ENCODE data around the gene OBSL1. TPM values are rescaled to one million over a fixed set of nuclear protein-coding genes. Genes with fewer than 3 reads are reported as not detected.

Gene OBSL1
- total RNA-seq, 1 donor from 2014 or later, result 122 TPM

DNA sequence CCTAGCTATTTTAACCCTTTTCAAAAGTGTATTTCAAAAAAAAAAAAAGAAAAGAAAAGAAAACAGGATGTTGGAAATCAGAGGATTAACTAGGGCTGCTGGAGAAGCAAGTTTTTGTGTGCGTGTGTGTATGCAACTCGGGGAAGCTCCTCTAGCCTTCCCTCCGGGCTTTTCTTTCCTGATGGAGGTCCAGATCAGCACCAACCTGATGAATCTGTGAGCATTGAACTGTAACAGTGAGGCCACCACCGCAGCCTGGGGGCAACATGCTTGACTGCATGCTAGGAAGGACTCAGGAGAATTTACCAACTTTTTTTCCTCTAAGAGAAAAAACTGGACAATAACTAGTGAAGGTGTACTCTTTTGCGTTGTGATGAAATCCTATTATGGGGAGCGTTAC lies 2.3 kb downstream of the OBSL1 start:
- H3K36me3 Mint-ChIP-seq (ENCODE audit: low read depth), result peaks cover 7% of the 10 kb centered on the region
- peaks cover 17% of the 10 kb centered on the region for H3K4me1 Mint-ChIP-seq
- H3K27ac Mint-ChIP-seq (ENCODE audit: unreplicated experiment), result no peak overlapping the region

DNA sequence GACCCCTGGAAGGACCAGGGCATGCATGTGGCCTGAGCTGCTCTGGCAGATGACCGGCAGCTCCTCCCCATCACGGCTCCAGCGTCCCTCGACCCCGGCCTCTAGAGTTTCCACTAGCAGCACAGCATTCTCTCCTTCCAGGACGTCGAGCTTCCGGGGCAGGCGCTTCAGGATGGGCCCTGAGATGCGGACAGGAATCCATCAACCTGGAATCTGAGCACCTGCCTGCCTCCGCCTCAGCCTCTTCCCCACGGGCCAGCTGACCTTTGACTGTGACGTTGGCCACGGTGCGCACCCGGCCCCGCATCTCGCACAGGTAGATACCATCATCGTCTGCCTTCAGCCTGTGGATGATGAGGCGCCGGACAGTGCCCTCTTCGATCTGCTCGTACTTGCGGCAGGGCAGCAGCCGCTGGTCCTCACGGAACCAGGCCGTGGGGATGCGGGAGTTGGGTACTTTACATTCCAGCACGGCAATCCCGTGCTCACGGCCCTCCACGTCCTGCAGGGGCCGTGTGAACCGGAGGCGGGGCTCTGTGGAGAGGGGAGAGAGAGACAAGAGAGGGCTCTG lies 3.5 kb downstream of the OBSL1 start:
- peaks cover 17% of the 10 kb centered on the region for H3K4me1 Mint-ChIP-seq
- TF ChIP-seq, protein P1, sequence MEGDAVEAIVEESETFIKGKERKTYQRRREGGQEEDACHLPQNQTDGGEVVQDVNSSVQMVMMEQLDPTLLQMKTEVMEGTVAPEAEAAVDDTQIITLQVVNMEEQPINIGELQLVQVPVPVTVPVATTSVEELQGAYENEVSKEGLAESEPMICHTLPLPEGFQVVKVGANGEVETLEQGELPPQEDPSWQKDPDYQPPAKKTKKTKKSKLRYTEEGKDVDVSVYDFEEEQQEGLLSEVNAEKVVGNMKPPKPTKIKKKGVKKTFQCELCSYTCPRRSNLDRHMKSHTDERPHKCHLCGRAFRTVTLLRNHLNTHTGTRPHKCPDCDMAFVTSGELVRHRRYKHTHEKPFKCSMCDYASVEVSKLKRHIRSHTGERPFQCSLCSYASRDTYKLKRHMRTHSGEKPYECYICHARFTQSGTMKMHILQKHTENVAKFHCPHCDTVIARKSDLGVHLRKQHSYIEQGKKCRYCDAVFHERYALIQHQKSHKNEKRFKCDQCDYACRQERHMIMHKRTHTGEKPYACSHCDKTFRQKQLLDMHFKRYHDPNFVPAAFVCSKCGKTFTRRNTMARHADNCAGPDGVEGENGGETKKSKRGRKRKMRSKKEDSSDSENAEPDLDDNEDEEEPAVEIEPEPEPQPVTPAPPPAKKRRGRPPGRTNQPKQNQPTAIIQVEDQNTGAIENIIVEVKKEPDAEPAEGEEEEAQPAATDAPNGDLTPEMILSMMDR (conservative IDR thresholded peaks at IDR 0.05), result no peak
- no peaks in the 10 kb centered on the region for H3K9me3 Mint-ChIP-seq
- peak overlapping the region; percentile 62 for H3K4me3 Mint-ChIP-seq
- no peaks in the 10 kb centered on the region for H3K27me3 Mint-ChIP-seq (ENCODE audit: low read depth)
- H3K36me3 Mint-ChIP-seq (ENCODE audit: low read depth), result peaks cover 10% of the 10 kb centered on the region
- no peak for DNase-seq (ENCODE audit: low read depth, low spot score)
- no peak overlapping the region for H3K27ac Mint-ChIP-seq (ENCODE audit: unreplicated experiment)

More for the DNA sequence above, 2.3 kb downstream of the OBSL1 start:
- H3K4me3 Mint-ChIP-seq, result peak overlapping the region; percentile 72
- TF ChIP-seq, protein P1 (conservative IDR thresholded peaks at IDR 0.05), result no peak
- no peaks in the 10 kb centered on the region for H3K9me3 Mint-ChIP-seq
- DNase-seq (ENCODE audit: low read depth, low spot score), result no peak
- no peaks in the 10 kb centered on the region for H3K27me3 Mint-ChIP-seq (ENCODE audit: low read depth)

DNA sequence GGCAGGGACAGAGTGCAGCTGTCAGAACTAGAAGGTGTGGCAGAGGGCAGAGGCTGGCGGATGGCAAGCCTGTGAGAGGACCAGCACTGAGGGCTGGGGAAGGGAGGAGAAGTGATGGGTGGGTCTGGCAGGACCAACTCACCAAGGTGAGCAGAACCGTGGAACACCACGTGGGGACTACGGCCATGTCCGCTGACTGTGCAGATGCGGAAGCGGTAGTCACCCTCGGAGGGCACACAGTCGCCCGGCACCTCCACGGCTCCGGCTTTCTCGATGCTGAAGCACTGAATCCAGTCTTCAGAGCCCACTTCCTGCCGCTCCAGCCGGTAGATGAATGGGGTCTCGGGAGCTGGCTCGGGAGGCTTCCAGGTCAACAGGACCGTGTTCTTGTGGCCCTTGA lies 4.2 kb downstream of the OBSL1 start:
- TF ChIP-seq, protein P1 (conservative IDR thresholded peaks at IDR 0.05), result no peak
- peaks cover 10% of the 10 kb centered on the region for H3K36me3 Mint-ChIP-seq (ENCODE audit: low read depth)
- no peak for DNase-seq (ENCODE audit: low read depth, low spot score)
- H3K4me1 Mint-ChIP-seq, result peaks cover 17% of the 10 kb centered on the region
- no peaks in the 10 kb centered on the region for H3K27me3 Mint-ChIP-seq (ENCODE audit: low read depth)
- H3K9me3 Mint-ChIP-seq, result no peaks in the 10 kb centered on the region
- peak overlapping the region; percentile 66 for H3K4me3 Mint-ChIP-seq
- H3K27ac Mint-ChIP-seq (ENCODE audit: unreplicated experiment), result no peak overlapping the region

DNA sequence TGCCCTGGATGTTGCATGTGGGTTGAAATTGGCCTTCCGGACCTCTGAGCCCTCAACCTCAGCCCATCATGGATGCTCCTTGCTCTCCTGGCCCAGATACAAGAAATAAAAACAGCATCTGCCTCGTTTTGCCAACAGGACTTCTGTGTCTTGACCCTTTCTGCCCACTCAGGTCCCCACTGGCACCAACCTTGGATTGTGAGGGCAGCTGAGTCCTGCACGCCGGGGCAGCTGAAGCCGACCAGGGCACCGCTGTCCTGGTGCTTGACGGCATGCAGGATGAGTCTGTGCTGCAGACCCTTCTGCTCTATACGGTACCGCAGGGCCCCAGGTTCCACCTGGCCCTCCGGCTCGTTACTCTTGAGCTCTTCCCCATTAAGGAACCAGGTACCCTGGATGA lies 4.7 kb downstream of the OBSL1 start:
- Mint-ChIP-seq H3K27ac (ENCODE audit: unreplicated experiment) (no peak overlapping the region), H3K4me3 (peak overlapping the region; percentile 70)

DNA sequence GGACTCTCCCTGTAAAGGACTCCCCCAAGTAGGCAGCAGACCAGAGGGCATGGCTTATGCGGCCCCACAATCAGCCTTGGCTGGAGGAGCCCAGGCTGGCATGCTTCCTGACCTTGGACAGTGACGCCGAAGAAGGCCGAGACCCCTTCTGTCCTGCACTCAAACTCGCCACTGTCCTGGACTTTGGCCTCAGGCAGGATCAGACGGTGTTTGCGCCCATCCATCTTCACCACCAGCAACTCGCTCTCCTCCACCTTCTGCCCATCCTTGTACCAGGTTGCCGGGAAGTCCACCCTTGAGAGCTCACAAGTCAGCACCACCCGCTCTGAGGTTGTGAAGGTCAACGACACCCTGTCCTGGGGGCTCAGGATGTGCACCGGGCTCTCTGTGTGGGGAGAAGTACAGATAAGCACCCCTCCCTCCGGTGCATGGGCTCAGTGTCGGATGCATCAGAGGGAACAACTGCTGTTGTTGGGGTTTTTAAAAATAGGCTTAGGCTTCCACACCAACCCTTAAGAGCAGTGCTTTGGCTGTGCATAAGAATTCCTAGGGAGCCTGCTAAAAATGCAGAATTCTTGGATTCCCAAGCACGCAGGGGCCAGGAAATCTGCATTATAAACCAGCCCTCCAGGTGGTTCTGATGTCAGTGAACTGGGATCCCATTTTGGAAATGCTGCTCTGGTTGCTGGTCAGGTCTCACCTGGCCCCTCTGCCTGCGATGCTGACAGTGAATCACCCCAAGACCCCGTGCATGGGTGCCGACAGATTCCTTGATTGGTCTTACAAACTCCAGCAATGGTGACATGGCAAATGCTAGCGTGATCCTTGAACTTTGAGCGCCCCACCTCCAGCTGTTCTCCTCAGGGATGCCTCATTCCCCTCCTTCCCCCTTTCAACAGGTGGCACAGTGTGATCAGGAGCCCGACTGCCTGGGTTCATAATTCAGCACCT lies 5.9 kb downstream of the OBSL1 start:
- Mint-ChIP-seq H3K36me3 (ENCODE audit: low read depth) (peaks cover 10% of the 10 kb centered on the region), H3K4me1 (peaks cover 25% of the 10 kb centered on the region), H3K27ac (ENCODE audit: unreplicated experiment) (no peak overlapping the region), H3K9me3 (no peaks in the 10 kb centered on the region), H3K27me3 (ENCODE audit: low read depth) (no peaks in the 10 kb centered on the region), H3K4me3 (no peak overlapping the region)
- TF ChIP-seq, protein P1 (conservative IDR thresholded peaks at IDR 0.05), result no peak
- DNase-seq (ENCODE audit: low read depth, low spot score), result no peak

More for the DNA sequence above, 4.7 kb downstream of the OBSL1 start:
- Mint-ChIP-seq H3K9me3 (no peaks in the 10 kb centered on the region), H3K36me3 (ENCODE audit: low read depth) (peaks cover 10% of the 10 kb centered on the region), H3K4me1 (peaks cover 16% of the 10 kb centered on the region), H3K27me3 (ENCODE audit: low read depth) (no peaks in the 10 kb centered on the region)
- no peak for DNase-seq (ENCODE audit: low read depth, low spot score)
- TF ChIP-seq, protein P1 (conservative IDR thresholded peaks at IDR 0.05), result no peak

All from neural crest cell (in vitro differentiated cells).